Stimulated activated CD8-positive, alpha-beta memory T cell treated with anti-CD3 and anti-CD28 coated beads, Interleukin-15, amount 100 ng/mL, for 48 hours (primary cell): ENCODE measurements around the gene TUBB2B.
A peak's percentile ranks its signal among the peaks of the same experiment; 100 is the strongest.
"Not testable (repeated sequence)": the region's sequence is repeated elsewhere in the genome, so short reads cannot be mapped to it uniquely, and the experiment has no call there.

Experiments used
- DNase-seq, 2 donors: peaks; one replicate each; pipeline ENCODE4 v3.0.0-alpha.2; 2020; ENCODE audit warnings: low read depth in 2 of 2

Gene TUBB2B

GRCh38 chr6:3189192-3189591 is 38.3 kb downstream of the TUBB2B start:
- DNase-seq, result not testable (repeated sequence)

GRCh38 chr6:3188262-3188661 is 39.2 kb downstream of the TUBB2B start:
- no peak for DNase-seq

GRCh38 chr6:3186974-3187382 is 40.5 kb downstream of the TUBB2B start:
- no peak for DNase-seq

- no peak for DNase-seq
Observed at GRCh38 chr6:3183066-3183465, 44.4 kb downstream of the TUBB2B start.

- DNase-seq, result no peak
Observed at GRCh38 chr6:3181105-3181504, 46.3 kb downstream of the TUBB2B start.

GRCh38 chr6:3179945-3180344 is 47.5 kb downstream of the TUBB2B start:
- DNase-seq, result not testable (repeated sequence)

- DNase-seq, result not testable (repeated sequence)
Observed at GRCh38 chr6:3178666-3179065, 48.8 kb downstream of the TUBB2B start.

GRCh38 chr6:3176562-3177355 is 50.7 kb downstream of the TUBB2B start:
- peak in 1 of 2 donors; percentile 34 for DNase-seq

- DNase-seq, result no peak
Observed at GRCh38 chr6:3175715-3176402, 51.6 kb downstream of the TUBB2B start.
